ENCODE results near the gene GTF2H1. TPM values are rescaled to one million over a fixed set of nuclear protein-coding genes. Genes with fewer than 3 reads are reported as not detected.
"Not testable (repeated sequence)": the region's sequence is repeated elsewhere in the genome, so short reads cannot be mapped to it uniquely, and the experiment has no call there.

The GTF2H1 gene
- total RNA-seq, 1 experiment from 2014 or later = 89.1 TPM

GRCh38 chr11:18322818-18323570, 627 bp downstream of the GTF2H1 start:
- H3K27me3 ChIP-seq (ENCODE audit: insufficient read depth, low read depth) = no peaks in the 10 kb centered on the region

GRCh38 chr11:18323881-18324280, 1.5 kb downstream of the GTF2H1 start:
- CTCF ChIA-PET; BruUV-seq (replicated peaks); H4K20me1 ChIP-seq (ENCODE audit: insufficient read depth); H2AFZ ChIP-seq; POLR2A ChIA-PET (ENCODE audit: unreplicated experiment); DNase-seq; H3K27ac ChIP-seq; H3K9me2 ChIP-seq (ENCODE audit: insufficient read depth); H3K9me3 ChIP-seq (ENCODE audit: insufficient read depth, low read depth); H3K27me3 ChIP-seq (ENCODE audit: insufficient read depth, low read depth): not testable (repeated sequence)
- Histone ChIP-seq H3K4me1 (replicated peaks; ENCODE audit: insufficient read depth) (peaks cover 51% of the 10 kb centered on the region), H3K4me3 (peak overlapping the region; percentile 82; the same call in 1 of the 2 replicates), H3K79me2 (ENCODE audit: low read depth) (peaks cover 91% of the 10 kb centered on the region), H3F3A (ENCODE audit: insufficient read depth, low read depth) (peaks cover 28% of the 10 kb centered on the region), H3K4me2 (peak overlapping the region; percentile 85), H3K36me3 (ENCODE audit: low read depth) (peaks cover 32% of the 10 kb centered on the region)
- intact Hi-C loops (cut with micrococcal nuclease; ENCODE audit: unreplicated experiment) = loop anchor here (5.0 kb wide), 1 partner anchor 203 kb away; the partner anchor contains the start of gene TSG101

More at GRCh38 chr11:18322818-18323570, 627 bp downstream of the GTF2H1 start:
- no peak for TF ChIP-seq EZH2 (IDR thresholded peaks at IDR 0.05; ENCODE audit: low read depth)
- TF ChIP-seq, protein P1, sequence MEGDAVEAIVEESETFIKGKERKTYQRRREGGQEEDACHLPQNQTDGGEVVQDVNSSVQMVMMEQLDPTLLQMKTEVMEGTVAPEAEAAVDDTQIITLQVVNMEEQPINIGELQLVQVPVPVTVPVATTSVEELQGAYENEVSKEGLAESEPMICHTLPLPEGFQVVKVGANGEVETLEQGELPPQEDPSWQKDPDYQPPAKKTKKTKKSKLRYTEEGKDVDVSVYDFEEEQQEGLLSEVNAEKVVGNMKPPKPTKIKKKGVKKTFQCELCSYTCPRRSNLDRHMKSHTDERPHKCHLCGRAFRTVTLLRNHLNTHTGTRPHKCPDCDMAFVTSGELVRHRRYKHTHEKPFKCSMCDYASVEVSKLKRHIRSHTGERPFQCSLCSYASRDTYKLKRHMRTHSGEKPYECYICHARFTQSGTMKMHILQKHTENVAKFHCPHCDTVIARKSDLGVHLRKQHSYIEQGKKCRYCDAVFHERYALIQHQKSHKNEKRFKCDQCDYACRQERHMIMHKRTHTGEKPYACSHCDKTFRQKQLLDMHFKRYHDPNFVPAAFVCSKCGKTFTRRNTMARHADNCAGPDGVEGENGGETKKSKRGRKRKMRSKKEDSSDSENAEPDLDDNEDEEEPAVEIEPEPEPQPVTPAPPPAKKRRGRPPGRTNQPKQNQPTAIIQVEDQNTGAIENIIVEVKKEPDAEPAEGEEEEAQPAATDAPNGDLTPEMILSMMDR (conservative IDR thresholded peaks at IDR 0.05) = no peak
- TSS peak; percentile 41 for BruUV-seq (replicated peaks)
- Histone ChIP-seq H3K79me2 (ENCODE audit: low read depth) (peaks cover 91% of the 10 kb centered on the region), H3F3A (ENCODE audit: insufficient read depth, low read depth) (peaks cover 28% of the 10 kb centered on the region), H3K4me2 (peak overlapping the region; percentile 85), H3K36me3 (ENCODE audit: low read depth) (peaks cover 32% of the 10 kb centered on the region), H3K9me2 (ENCODE audit: insufficient read depth) (no peaks in the 10 kb centered on the region), H3K9me3 (ENCODE audit: insufficient read depth, low read depth) (no peaks in the 10 kb centered on the region), H3K27ac (peak overlapping the region; percentile 93), H4K20me1 (ENCODE audit: insufficient read depth) (peaks cover 8% of the 10 kb centered on the region; the same call in 1 of the 2 replicates), H3K4me1 (replicated peaks; ENCODE audit: insufficient read depth) (peaks cover 45% of the 10 kb centered on the region), H3K4me3 (peak overlapping the region; percentile 82), H2AFZ (peak overlapping the region; percentile 44; the same call in 1 of the 2 replicates)
- ChIA-PET CTCF (no interaction called here), POLR2A (ENCODE audit: unreplicated experiment) (interaction anchor here (0.6 kb wide), 1 partner anchor 51 kb away, joined by 5 read pairs; no protein-coding TSS in a partner anchor)
- intact Hi-C loops (cut with micrococcal nuclease; ENCODE audit: unreplicated experiment) = loop anchor here (1.0 to 5.0 kb wide), 3 partner anchors 10 to 204 kb away; partner anchors contain the start of genes LDHA and TSG101
- no peak for DNase-seq

DNA sequence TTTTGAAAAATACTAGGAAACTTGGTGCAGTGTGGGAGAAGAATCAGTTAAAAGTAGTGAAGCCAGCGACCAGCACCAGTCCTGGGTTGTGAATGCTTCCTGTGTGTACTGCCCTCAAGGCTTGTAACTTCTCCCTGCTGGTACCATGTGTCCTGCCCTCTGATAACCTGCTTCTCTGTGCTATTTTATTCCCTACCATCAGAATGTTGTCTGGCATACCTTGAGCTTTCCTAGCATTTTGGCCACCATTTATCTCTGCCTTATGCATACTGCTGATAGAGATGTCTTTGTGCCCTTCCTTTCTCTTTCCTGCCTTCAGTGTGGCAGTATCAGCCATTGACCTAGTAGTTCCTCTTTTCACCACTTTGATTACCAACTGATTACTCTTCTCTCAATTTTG, 2.0 kb downstream of the GTF2H1 start:
- intact Hi-C loops (cut with micrococcal nuclease; ENCODE audit: unreplicated experiment) = loop anchor here (5.0 kb wide), 1 partner anchor 203 kb away; the partner anchor contains the start of gene TSG101
- peaks cover 8% of the 10 kb centered on the region; the same call in 1 of the 2 replicates for H4K20me1 ChIP-seq (ENCODE audit: insufficient read depth)
- H3F3A ChIP-seq (ENCODE audit: insufficient read depth, low read depth) = peaks cover 30% of the 10 kb centered on the region
- no peaks in the 10 kb centered on the region for H3K9me3 ChIP-seq (ENCODE audit: insufficient read depth, low read depth)
- peak overlapping the region; percentile 82; the same call in 1 of the 2 replicates for H3K4me3 ChIP-seq
- peaks cover 35% of the 10 kb centered on the region for H3K36me3 ChIP-seq (ENCODE audit: low read depth)
- ChIA-PET CTCF (no interaction called here), POLR2A (ENCODE audit: unreplicated experiment) (no interaction called here)
- peak overlapping the region; percentile 85 for H3K4me2 ChIP-seq
- DNase-seq = no peak
- H3K4me1 ChIP-seq (replicated peaks; ENCODE audit: insufficient read depth) = peaks cover 54% of the 10 kb centered on the region
- no peak overlapping the region for H2AFZ ChIP-seq
- no peaks in the 10 kb centered on the region for H3K9me2 ChIP-seq (ENCODE audit: insufficient read depth)
- TF ChIP-seq, protein P1 (conservative IDR thresholded peaks at IDR 0.05) = no peak
- TF ChIP-seq EZH2 (IDR thresholded peaks at IDR 0.05; ENCODE audit: low read depth) = no peak
- no peaks in the 10 kb centered on the region for H3K27me3 ChIP-seq (ENCODE audit: insufficient read depth, low read depth)
- H3K27ac ChIP-seq = no peak overlapping the region
- H3K79me2 ChIP-seq (ENCODE audit: low read depth) = peaks cover 89% of the 10 kb centered on the region
- BruUV-seq (replicated peaks) = no TSS peak
